GM21529 (cell line): Measurements from ENCODE around the gene ATP1B1.
"Not testable (repeated sequence)": the region's sequence is repeated elsewhere in the genome, so short reads cannot be mapped to it uniquely, and the experiment has no call there.

ENCODE experiments used
- ATAC-seq: cut with Tn5 transposase; IDR thresholded peaks from one replicate; pipeline ENCODE4 v1.9.1; 2021; ENCODE audit not compliant: unreplicated experiment

Gene ATP1B1

DNA sequence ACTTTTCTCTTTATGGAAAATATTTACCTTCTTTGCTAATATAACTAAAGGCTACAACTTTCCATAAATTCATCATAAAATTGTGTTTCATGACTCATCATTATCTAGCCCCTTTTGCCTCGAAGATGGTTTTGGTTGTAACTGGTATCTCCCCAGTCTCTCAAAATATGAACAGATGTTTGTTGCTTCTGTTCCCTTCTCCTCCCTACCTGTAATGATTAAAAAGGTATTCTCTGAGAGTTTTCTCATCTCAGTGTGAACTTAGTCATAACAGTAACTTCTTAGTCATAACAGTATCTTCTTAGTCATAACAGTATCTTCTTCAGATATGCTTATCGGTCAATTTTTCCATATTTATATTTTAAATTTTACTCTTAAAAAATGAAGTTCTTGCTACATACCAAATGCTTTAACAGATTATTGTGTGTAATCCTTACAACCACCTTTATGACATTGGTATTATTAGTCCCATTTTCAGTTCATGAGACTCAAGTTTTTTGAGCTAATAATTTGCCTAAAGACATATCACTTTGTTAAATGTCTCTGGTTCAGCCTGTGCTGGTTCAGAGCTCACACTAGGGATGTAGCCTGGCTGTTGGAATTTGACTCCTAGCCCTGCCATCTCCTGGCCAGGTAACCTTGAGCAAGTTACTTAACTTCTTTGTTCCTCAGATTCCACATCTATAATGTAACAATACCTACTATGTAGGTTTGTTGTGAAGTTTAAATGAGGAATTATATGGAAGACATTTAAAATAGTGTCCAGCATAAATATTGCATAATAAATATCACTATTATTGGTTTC is 32.6 kb downstream of the ATP1B1 start:
- ATAC-seq: peak; percentile 93

DNA sequence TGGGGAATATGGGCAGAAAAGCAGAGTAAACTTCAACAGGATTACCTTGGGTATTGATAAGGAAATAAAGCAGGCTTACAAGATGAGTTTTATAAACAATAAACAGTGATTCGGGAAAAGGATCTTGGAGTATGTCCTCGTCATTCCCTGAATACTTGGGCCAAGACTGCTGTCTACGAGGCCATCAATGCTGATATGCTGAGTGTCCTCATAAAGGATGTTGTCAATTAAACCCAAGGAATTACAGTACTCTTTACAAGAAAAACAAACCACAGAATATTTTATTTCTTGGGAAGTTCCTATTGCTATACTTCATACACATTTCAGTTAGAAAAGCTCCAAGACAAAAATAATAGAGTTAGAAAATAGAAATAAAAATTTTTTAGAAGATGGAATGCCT is 34.9 kb downstream of the ATP1B1 start:
- ATAC-seq: no peak

- ATAC-seq: no peak
These were observed 35.6 kb downstream of the ATP1B1 start for GRCh38 chr1:169142129-169142528.

DNA sequence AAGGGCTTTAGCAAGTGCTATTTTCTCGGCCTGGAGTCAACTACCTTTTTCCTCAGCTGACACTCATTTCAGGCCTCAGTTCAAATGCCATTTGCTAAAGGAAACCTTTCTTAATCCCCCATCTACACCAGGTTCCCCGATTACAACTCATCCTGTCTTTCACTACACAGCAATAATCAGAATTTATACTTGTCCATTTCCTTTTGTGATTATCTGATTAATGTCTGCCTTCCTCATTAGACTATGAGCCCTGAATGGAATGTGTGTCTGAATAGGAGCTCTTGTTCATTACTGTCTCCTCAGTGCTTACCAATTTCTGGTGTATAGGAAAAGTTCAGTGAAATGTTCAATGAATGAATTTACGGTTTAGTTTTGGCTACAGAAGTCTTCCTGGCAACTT is 36.9 kb downstream of the ATP1B1 start:
- ATAC-seq: no peak

- no peak for ATAC-seq
These were observed 37.5 kb downstream of the ATP1B1 start for GRCh38 chr1:169143984-169144383.

GRCh38 chr1:169144941-169145626 is 38.6 kb downstream of the ATP1B1 start:
- no peak for ATAC-seq

GRCh38 chr1:169146576-169147214 is 40.2 kb downstream of the ATP1B1 start:
- no peak for ATAC-seq

DNA sequence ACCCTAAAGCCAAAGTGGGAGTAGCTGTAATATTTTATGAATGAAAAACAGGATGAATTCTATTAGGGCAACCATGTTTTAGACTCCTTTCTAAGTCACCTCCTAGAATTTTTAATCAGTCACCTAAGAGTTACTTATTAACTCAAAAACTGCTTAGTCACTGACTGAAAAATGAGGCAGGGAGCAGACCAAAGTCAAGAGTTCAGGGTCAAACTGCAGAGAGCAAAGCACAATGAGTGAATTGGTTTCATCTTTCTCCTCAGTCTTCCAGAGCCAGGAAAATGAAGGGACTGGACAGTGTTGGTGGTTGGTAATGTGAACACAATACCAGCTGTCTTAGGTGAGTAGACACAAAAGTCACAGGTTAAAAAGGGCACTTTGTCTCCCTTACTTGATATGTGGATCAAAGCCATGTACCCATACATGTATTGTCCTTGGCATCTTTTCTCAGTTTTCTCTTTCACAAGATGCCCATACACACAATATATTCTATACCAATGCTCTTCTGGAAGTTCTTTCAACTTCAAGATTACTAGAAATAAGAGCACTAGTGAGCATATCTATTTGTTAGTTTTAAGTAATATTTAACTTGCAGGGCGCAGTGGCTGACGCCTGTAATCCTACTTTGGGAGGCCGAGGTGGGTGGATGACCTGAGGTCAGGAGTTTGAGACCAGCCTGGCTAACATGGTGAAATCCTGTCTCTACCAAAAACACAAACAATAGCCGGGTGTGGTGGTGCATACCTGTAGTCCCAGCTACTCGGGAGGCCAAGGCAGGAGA is 42.2 kb downstream of the ATP1B1 start:
- ATAC-seq: peak; percentile 63

- no peak for ATAC-seq
These were observed 43.2 kb downstream of the ATP1B1 start for GRCh38 chr1:169149555-169150286.

DNA sequence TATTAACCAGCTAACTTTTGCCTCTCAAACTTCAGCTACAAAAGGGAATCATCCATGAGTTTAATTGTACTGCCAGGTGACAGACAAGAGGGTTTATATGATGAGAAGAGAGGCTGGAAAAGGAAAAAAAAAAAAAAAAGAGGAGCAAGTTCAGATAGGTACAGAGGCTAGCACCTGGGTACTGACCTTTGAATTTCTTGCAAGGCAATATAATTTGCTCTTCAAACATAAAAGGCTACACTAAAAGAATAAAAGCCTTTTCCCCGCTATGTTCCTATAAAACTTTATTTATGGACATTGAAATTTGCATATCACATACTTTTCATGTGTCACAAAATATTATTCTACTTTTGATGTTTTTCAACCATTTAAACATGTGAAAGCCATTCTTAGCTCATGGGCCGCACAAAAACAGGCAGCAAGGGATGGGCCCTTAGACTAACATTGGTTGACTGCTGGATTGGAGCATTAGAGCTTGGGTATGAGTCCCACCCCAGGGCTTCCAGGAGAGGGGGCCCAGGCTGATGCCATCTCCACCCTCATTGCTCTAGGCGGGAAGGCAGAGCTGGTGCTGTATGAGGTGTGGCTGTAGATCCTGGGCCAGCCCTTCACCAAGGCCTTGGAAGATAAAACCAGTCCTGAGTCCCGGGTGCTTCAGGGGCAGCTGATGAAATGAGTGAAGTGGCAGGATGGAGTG is 44.3 kb downstream of the ATP1B1 start:
- no peak for ATAC-seq

DNA sequence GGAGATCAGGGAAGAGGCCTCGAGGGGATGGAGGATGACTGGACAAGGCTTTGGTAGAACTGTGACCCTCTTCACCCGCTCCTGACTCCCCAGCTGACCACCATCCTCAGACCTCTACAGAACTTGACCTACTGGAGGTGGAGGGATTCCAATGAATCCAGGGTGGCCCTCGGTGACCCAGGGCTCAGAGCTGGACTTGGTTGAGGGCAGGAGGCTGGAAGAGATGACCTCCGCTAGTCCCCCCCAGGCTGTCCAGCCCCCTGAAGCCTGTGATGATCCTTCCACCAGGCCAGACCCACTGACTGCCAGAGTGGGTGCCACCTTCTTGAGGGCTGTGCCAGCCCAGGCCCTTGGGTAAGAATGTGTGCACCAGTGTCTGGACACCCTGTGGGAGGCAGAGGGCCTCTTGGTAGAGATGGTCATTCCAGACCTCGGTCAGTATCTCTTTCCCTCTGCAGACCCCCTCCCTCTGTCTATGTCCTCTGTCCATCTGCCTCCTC is 44.9 kb downstream of the ATP1B1 start:
- ATAC-seq: no peak

DNA sequence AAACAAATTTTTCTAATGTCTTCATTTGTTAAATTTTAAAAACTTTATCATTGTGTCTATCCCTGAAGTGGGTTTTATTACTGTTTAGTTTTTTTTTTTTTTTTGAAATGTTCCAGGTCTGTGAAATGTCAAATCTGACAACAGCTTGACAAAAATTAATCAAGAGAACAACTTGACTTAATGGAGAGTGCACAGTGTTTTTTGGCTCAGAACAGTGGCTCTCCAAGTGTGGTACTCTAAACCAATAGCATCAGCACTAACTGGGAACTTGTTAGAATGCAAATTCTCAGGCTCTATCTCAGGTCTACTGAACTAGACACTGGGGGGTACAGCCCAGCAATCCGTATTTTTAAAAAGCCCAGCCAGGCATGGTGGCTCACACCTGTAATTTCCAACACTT is 49.2 kb downstream of the ATP1B1 start:
- ATAC-seq: no peak

- no peak for ATAC-seq
These were observed 50.1 kb downstream of the ATP1B1 start for GRCh38 chr1:169156580-169156979.

DNA sequence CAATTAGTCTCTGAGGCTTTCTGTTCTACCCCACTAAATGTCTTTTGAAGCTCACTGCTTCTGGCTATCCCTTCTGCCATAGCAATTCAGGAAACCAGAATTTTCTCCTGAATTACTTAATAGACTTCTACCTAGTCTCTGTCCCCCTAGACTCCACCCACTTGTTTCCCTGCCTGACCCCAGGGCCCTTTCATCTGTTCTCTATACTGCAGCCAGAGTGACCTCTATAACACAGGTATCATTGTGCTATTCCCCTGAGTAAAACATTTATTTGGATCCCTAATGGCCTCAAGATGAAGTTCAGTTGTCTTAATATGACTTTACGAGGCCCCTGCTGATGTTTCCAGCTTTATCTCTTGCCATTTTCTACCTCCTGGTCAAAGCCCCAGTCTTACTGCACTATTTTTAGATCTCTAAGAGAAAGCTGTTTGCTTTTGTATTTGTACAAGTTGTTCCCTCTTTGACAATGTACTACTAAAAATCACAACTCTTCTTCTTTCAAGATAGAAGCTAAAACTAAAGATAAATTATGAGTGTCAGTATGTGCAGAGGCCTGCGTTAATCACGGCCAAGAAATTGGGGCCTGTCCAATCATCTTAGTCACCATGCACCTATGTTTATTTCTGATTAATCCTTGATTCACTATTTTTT is 54.5 kb downstream of the ATP1B1 start:
- no peak for ATAC-seq

DNA sequence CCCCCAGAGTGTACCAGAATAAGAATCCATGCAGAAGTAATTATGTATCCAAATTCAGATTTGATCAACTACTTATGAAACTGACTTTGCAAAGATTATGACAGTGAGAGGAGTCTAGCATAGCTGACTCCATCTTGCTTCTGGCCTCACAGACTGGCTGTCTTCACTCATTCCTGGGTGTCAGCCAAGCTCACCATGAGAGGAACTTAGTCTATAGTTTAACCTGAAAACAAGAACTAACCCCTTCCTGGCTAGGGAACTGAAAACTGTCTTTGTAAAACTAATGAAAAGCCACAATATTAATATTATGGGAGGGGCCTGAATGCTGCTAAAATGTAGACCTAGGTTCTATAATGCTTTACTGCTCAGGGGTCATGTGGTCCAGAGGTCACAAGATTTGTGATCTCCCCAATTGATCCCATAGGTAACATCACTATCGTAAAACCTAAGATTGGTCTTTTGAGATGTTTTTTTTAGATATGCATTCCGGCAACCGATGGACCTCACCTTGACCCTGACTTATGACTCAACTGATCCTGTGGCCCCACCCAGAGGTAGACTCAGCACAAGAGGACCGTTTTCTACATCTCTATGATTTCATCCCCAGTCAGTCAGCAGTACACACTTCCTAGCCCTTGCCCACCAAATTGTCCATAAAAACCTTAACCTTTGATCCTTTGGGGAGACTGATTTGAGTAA is 55.2 kb downstream of the ATP1B1 start:
- ATAC-seq: peak; percentile 90

GRCh38 chr1:169163059-169163458 is 56.6 kb downstream of the ATP1B1 start:
- ATAC-seq: peak; percentile 40

- ATAC-seq: no peak
These were observed 69.0 kb downstream of the ATP1B1 start for GRCh38 chr1:169175461-169175860.

DNA sequence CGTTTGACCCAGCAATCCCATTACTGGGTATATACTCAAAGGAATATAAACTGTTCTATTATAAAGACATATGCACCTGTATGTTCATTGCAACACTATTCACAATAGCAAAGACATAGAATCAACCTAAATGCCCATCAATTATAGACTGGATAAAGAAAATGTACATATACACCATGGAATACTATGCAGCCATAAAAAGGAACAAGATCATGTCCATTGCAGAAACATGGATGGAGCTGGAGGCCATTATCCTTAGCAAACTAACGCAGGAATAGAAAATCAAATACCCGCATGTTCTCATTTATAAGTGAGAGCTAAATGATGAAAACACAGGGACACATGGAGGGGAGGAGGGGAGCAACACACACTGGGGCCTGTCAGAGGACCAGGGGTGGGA is 72.9 kb downstream of the ATP1B1 start:
- ATAC-seq: not testable (repeated sequence)

DNA sequence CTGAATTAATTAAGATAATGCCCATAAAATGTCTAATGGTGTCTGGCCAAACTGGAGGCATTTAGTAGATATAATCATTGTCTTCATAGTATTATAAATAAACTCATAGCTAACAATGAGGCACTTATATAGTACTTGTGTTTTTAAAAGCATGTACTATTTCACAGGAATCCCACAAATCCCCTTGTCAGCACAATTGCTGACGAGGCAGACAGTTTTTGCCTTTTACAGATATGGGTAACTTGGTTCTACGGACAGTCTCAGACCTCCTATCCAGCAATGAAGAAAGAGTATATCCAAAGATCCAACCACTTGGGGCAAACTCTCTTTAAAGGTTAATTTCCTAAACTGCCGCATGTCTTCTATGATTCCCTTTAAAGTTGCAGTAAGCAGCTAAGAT is 73.7 kb downstream of the ATP1B1 start:
- ATAC-seq: no peak
